Measurements from ENCODE around the gene C17orf114.

C17orf114 gene

GRCh38 chr17:4837471-4838308, 35.6 kb upstream of the C17orf114 start:
- no peak overlapping the region for H3K4me2 ChIP-seq (ENCODE audit: low read length)
- H3K27me3 ChIP-seq (ENCODE audit: low read depth, low read length) = no peaks in the 10 kb centered on the region
- no peak overlapping the region for H3K27ac ChIP-seq (ENCODE audit: low read length)
- peaks cover 62% of the 10 kb centered on the region for H3K79me2 ChIP-seq (ENCODE audit: low read length)
- H4K20me1 ChIP-seq (ENCODE audit: insufficient read depth, low read length) = peaks cover 20% of the 10 kb centered on the region
- H3K9me3 ChIP-seq (ENCODE audit: insufficient read depth, low read length) = no peaks in the 10 kb centered on the region
- H3K9ac ChIP-seq (ENCODE audit: low read length) = no peak overlapping the region
- no peak overlapping the region for H2AFZ ChIP-seq (ENCODE audit: low read depth, low read length)
- H3K4me3 ChIP-seq (ENCODE audit: low read length) = no peak overlapping the region
- TF ChIP-seq EZH2phosphoT487 (IDR thresholded peaks at IDR 0.05; ENCODE audit: low read depth) (no peak), CTCF (IDR thresholded peaks at IDR 0.05; ENCODE audit: low read depth, low read length) (no peak)
- peaks cover 11% of the 10 kb centered on the region for H3K4me1 ChIP-seq (ENCODE audit: low read length)
- H3K36me3 ChIP-seq (replicated peaks; ENCODE audit: low read depth, low read length) = no peaks in the 10 kb centered on the region

- no peak overlapping the region for H3K4me3 ChIP-seq (ENCODE audit: low read length)
- H4K20me1 ChIP-seq (ENCODE audit: insufficient read depth, low read length) = peaks cover 20% of the 10 kb centered on the region
- H3K27me3 ChIP-seq (ENCODE audit: low read depth, low read length) = no peaks in the 10 kb centered on the region
- no peaks in the 10 kb centered on the region for H3K36me3 ChIP-seq (replicated peaks; ENCODE audit: low read depth, low read length)
- TF ChIP-seq EZH2phosphoT487 (IDR thresholded peaks at IDR 0.05; ENCODE audit: low read depth) = no peak
- TF ChIP-seq CTCF (IDR thresholded peaks at IDR 0.05; ENCODE audit: low read depth, low read length) = no peak
- peaks cover 11% of the 10 kb centered on the region for H3K4me1 ChIP-seq (ENCODE audit: low read length)
- H3K9ac ChIP-seq (ENCODE audit: low read length) = no peak overlapping the region
- H3K9me3 ChIP-seq (ENCODE audit: insufficient read depth, low read length) = no peaks in the 10 kb centered on the region
- no peak overlapping the region for H3K4me2 ChIP-seq (ENCODE audit: low read length)
- H2AFZ ChIP-seq (ENCODE audit: low read depth, low read length) = no peak overlapping the region
- H3K27ac ChIP-seq (ENCODE audit: low read length) = no peak overlapping the region
- peaks cover 59% of the 10 kb centered on the region for H3K79me2 ChIP-seq (ENCODE audit: low read length)
Measured at GRCh38 chr17:4836221-4836620, 34.1 kb upstream of the C17orf114 start.

- Histone ChIP-seq H3K36me3 (replicated peaks; ENCODE audit: low read depth, low read length) (no peaks in the 10 kb centered on the region), H3K9me3 (ENCODE audit: insufficient read depth, low read length) (no peaks in the 10 kb centered on the region), H3K27me3 (ENCODE audit: low read depth, low read length) (no peaks in the 10 kb centered on the region), H3K79me2 (ENCODE audit: low read length) (peaks cover 48% of the 10 kb centered on the region), H3K4me3 (ENCODE audit: low read length) (peak overlapping the region; percentile 100), H3K9ac (ENCODE audit: low read length) (peak overlapping the region; percentile 88; the same call in 1 of the 2 replicates), H4K20me1 (ENCODE audit: insufficient read depth, low read length) (peaks cover 15% of the 10 kb centered on the region), H3K27ac (ENCODE audit: low read length) (no peak overlapping the region), H3K4me2 (ENCODE audit: low read length) (peak overlapping the region; percentile 100), H2AFZ (ENCODE audit: low read depth, low read length) (no peak overlapping the region), H3K4me1 (ENCODE audit: low read length) (peaks cover 11% of the 10 kb centered on the region)
- TF ChIP-seq CTCF (IDR thresholded peaks at IDR 0.05; ENCODE audit: low read depth, low read length) (no peak), EZH2phosphoT487 (IDR thresholded peaks at IDR 0.05; ENCODE audit: low read depth) (no peak)
Measured at GRCh38 chr17:4834681-4835020, 32.5 kb upstream of the C17orf114 start.

GRCh38 chr17:4833941-4834680, 32.0 kb upstream of the C17orf114 start:
- H3K9ac ChIP-seq (ENCODE audit: low read length) = peak overlapping the region; percentile 88
- no peak for TF ChIP-seq EZH2phosphoT487 (IDR thresholded peaks at IDR 0.05; ENCODE audit: low read depth)
- H3K4me1 ChIP-seq (ENCODE audit: low read length) = peaks cover 11% of the 10 kb centered on the region
- peak overlapping the region; percentile 100 for H3K4me2 ChIP-seq (ENCODE audit: low read length)
- no peak overlapping the region for H2AFZ ChIP-seq (ENCODE audit: low read depth, low read length)
- peaks cover 42% of the 10 kb centered on the region for H3K79me2 ChIP-seq (ENCODE audit: low read length)
- no peak overlapping the region; the same call in 1 of the 2 replicates for H3K27ac ChIP-seq (ENCODE audit: low read length)
- H4K20me1 ChIP-seq (ENCODE audit: insufficient read depth, low read length) = peaks cover 15% of the 10 kb centered on the region
- H3K27me3 ChIP-seq (ENCODE audit: low read depth, low read length) = no peaks in the 10 kb centered on the region
- H3K4me3 ChIP-seq (ENCODE audit: low read length) = peak overlapping the region; percentile 100
- H3K9me3 ChIP-seq (ENCODE audit: insufficient read depth, low read length) = no peaks in the 10 kb centered on the region
- no peaks in the 10 kb centered on the region for H3K36me3 ChIP-seq (replicated peaks; ENCODE audit: low read depth, low read length)
